ENCODE data around the gene DACT3.

DNA sequence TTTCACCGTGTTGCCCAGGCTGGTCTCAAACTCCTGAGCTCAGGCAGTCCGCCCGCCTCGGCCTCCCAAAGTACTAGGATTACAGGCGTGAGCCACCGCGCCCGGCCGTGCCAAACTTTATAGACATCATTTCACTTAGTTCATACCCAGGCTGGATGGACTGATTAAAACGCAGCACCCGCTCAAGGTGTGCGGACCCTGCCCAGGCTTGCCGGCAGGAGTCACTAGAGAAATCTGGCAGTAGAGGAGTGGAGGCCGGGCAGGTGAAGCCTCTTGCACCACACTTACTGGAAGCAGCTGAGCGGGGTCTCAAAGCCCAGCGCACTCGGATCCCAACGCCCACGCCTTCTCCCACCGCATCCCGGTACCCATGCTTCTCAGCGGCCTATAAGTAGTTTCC, 47.5 kb downstream of the DACT3 start:
- TF ChIP-seq, protein P1, sequence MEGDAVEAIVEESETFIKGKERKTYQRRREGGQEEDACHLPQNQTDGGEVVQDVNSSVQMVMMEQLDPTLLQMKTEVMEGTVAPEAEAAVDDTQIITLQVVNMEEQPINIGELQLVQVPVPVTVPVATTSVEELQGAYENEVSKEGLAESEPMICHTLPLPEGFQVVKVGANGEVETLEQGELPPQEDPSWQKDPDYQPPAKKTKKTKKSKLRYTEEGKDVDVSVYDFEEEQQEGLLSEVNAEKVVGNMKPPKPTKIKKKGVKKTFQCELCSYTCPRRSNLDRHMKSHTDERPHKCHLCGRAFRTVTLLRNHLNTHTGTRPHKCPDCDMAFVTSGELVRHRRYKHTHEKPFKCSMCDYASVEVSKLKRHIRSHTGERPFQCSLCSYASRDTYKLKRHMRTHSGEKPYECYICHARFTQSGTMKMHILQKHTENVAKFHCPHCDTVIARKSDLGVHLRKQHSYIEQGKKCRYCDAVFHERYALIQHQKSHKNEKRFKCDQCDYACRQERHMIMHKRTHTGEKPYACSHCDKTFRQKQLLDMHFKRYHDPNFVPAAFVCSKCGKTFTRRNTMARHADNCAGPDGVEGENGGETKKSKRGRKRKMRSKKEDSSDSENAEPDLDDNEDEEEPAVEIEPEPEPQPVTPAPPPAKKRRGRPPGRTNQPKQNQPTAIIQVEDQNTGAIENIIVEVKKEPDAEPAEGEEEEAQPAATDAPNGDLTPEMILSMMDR (conservative IDR thresholded peaks at IDR 0.05 in 1 of 2, IDR thresholded peaks at IDR 0.05 in 1 of 2; ENCODE audit: low read depth in 1 of 2, low read length in 2 of 2): no peak
- no peak for TF ChIP-seq EZH2 (IDR thresholded peaks at IDR 0.05; ENCODE audit: low read length, missing control alignments)
